ENCODE data around the gene DEPP1.

DNA sequence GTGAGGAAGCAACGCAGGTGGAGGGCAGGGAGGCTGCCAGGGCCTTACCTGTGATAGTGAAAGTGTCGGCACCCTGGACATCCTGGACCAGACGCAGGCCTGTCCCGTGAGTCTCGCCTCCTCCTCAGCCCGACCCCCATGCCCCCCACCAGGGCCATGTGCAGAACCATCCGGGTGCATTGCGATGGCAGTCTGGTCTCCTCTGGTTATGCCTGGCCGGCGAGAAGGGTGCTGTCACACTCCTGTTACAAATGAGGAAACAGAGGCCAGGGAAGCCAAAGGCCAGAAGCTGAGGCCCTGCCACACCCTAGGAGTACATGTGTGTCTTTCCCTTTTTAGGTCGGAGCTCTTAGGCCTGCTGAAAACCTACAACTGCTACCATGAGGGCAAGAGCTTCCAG is 7.2 kb downstream of the DEPP1 start:
- no peak for TF ChIP-seq NFIC (IDR thresholded peaks at IDR 0.05)
- TF ChIP-seq EGR1 (IDR thresholded peaks at IDR 0.05), result no peak
- no peak for TF ChIP-seq EP300 (IDR thresholded peaks at IDR 0.05; ENCODE audit: borderline replicate concordance)
- TF ChIP-seq, protein P1, sequence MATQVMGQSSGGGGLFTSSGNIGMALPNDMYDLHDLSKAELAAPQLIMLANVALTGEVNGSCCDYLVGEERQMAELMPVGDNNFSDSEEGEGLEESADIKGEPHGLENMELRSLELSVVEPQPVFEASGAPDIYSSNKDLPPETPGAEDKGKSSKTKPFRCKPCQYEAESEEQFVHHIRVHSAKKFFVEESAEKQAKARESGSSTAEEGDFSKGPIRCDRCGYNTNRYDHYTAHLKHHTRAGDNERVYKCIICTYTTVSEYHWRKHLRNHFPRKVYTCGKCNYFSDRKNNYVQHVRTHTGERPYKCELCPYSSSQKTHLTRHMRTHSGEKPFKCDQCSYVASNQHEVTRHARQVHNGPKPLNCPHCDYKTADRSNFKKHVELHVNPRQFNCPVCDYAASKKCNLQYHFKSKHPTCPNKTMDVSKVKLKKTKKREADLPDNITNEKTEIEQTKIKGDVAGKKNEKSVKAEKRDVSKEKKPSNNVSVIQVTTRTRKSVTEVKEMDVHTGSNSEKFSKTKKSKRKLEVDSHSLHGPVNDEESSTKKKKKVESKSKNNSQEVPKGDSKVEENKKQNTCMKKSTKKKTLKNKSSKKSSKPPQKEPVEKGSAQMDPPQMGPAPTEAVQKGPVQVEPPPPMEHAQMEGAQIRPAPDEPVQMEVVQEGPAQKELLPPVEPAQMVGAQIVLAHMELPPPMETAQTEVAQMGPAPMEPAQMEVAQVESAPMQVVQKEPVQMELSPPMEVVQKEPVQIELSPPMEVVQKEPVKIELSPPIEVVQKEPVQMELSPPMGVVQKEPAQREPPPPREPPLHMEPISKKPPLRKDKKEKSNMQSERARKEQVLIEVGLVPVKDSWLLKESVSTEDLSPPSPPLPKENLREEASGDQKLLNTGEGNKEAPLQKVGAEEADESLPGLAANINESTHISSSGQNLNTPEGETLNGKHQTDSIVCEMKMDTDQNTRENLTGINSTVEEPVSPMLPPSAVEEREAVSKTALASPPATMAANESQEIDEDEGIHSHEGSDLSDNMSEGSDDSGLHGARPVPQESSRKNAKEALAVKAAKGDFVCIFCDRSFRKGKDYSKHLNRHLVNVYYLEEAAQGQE (IDR thresholded peaks at IDR 0.05; ENCODE audit: low read depth), result no peak
- TF ChIP-seq TCF12 (IDR thresholded peaks at IDR 0.05; ENCODE audit: low read depth), result no peak
- no peak for TF ChIP-seq YY1 (IDR thresholded peaks at IDR 0.05; ENCODE audit: low read depth)
- no peak for TF ChIP-seq CEBPB (IDR thresholded peaks at IDR 0.05)
- TF ChIP-seq CREB1 (IDR thresholded peaks at IDR 0.05; ENCODE audit: low read depth), result no peak
